Muscle of back (tissue), 13 donors: ENCODE measurements around the gene KRTAP10-5. TPM values are rescaled to one million over a fixed set of nuclear protein-coding genes. Genes with fewer than 3 reads are reported as not detected.
"Not testable (repeated sequence)": the region's sequence is repeated elsewhere in the genome, so short reads cannot be mapped to it uniquely, and the experiment has no call there.

Source experiments
- DNase-seq, 3 donors: peaks; one replicate each; pipeline versions ENCODE4 v3.0.0 to v3.0.0-alpha.2; 2013
- long read RNA-seq, 9 donors: transcript quantifications; one replicate each; lab custom pipeline, GENCODE V29; 2026
- polyA plus RNA-seq, 10 donors: library from polyadenylated mRNA; unstranded; fragments of 120-200 nt; gene quantifications; one replicate each; pipeline ENCODE4 v1.2.1, GENCODE V29; 2013; ENCODE audit not compliant: insufficient read length in 10 of 10

Gene KRTAP10-5, protein sequence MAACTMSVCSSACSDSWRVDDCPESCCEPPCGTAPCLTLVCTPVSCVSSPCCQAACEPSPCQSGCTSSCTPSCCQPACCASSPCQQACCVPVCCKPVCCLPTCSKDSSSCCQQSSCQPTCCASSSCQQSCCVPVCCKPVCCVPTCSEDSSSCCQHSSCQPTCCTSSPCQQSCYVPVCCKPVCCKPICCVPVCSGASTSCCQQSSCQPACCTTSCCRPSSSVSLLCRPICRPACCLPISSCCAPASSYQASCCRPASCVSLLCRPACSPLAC
- polyA plus RNA-seq: not detected
- long read RNA-seq, donor 1: 0 reads
- long read RNA-seq, donor 2: 0 reads
- long read RNA-seq, donor 3: 0 reads
- long read RNA-seq, donor 4: 0 reads
- long read RNA-seq, donor 5: 0 reads
- long read RNA-seq, donor 6: 0 reads
- long read RNA-seq, donor 7: 0 reads
- long read RNA-seq, donor 8: 0 reads
- long read RNA-seq, donor 9: 0 reads

DNA sequence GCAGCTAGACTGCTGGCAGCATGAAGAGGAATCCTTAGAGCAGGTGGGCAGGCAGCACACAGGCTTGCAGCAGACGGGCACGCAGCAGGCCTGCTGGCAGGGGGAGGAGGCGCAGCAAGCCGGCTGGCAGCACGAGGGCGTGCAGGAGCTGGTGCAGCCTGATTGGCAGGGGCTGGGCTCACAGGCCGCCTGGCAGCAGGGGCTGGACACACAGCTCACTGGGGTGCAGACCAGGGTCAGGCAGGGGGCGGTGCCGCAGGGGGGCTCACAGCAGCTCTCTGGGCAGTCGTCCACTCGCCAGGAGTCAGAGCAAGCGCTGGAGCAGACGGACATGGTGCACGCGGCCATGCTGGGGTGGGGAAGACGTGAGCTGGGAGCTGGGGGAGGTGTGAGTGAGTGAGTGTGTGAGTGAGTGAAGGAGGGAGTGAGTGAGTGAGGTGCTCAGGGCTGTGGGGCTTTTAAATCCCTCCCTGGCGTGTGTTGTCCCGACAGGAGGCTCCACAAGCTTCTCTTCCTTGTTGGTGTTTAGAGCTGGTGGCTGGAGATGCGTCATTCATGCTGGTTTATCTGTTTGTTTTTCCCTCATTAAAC, at the start of gene KRTAP10-5:
Gene KRTAP10-5 (minus strand): TSS at position 374 of the 591 bp plus-strand sequence. CDS start 26 bp downstream, at position 348.
- DNase-seq: not testable (repeated sequence)

DNA sequence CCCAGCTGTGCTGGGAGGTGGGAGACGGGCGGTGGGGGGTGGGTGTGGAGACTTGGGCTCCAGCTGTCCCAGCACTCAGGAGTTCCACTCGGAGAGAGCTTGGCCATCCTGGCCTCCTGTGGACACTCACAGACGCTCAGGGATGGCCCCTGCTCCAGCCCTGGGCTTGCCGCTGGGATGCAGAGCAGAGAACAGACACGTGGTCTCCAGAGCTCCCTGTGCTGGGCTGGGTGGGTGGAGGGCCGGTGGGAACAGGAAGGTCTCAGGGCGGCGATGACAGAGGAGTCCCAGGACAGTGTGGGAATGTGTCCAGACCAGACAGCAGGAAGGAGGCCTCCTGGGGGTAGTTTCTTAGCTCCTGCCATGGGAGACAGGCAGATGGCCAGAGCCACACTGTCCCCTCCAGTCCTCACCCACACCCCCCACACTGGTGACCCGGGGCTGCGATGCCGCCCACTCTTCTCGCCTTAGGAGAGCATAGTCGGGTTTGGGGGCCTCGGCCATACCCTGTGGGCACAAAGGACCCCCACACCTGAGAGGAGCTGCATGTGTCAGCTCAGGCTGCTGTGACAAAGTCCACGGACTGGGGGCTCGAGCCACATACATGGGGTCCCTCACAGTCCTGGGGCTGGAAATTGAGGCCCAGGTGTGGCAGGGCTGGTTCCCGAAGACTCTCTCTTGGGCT, 48.4 kb upstream of the KRTAP10-5 start:
- DNase-seq: no peak

DNA sequence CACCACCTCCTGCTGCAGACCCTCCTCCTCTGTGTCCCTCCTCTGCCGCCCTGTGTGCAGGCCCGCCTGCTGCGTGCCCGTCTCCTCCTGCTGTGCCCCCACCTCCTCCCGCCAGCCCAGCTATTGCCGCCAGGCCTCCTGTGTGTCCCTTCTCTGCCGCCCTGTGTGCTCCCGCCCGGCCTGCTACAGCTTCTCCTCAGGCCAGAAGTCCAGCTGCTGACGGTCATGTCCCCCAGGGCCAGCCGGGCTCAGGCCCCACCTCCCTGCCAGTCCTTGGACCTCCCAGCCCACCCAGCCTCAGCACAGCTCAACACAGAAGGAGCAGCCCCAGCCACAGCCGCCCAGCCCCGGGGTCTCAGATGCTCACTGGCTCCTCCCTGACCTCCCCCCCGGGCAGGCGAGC, 47.4 kb upstream of the KRTAP10-5 start:
- not testable (repeated sequence) for DNase-seq

DNA sequence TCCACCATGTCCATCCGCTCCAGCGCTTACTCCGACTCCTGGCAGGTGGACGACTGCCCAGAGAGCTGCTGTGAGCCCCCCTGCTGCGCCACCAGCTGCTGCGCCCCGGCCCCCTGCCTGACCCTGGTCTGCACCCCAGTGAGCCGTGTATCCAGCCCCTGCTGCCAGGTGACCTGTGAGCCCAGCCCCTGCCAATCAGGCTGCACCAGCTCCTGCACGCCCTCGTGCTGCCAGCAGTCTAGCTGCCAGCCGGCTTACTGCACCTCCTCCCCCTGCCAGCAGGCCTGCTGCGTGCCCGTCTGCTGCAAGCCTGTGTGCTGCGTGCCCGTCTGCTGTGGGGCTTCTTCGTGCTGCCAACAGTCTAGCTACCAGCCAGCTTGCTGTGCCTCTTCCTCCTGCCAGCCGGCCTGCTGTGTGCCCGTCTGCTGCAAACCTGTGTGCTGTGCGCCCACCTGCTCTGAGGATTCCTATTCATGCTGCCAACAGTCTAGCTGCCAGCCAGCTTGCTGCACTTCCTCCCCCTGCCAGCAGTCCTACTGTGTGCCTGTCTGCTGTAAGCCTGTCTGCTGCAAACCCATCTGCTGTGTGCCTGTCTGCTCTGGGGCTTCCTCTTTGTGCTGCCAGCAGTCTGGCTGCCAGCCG, 46.9 kb upstream of the KRTAP10-5 start:
- DNase-seq: not testable (repeated sequence)

DNA sequence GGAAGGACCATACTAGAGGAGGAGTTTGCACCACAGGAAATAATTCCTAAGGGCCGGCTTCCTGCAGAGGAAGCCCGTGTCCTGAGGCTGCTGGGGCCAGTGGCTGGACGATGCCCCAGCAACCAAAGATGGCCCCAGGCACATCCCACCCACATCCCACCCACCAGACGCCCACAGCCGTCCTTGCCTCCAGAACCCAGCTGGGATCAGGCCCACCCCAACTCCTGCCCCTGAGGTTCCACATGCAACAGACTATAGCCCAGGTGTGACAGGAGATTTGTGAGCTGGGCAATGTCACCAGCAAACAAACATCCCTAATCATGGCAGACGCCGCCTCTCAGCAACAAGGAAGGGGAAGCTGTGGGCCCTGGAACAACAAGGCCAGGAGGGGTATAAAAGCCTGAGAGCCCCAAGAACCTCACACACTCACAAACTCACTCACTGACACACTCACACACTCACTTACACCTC, 46.3 kb upstream of the KRTAP10-5 start, which contains the start of gene KRTAP10-9:
Gene KRTAP10-9 (plus strand): TSS at position 421 of the 471 bp plus-strand sequence. CDS start 79 bp downstream, outside the sequence.
- no peak for DNase-seq

DNA sequence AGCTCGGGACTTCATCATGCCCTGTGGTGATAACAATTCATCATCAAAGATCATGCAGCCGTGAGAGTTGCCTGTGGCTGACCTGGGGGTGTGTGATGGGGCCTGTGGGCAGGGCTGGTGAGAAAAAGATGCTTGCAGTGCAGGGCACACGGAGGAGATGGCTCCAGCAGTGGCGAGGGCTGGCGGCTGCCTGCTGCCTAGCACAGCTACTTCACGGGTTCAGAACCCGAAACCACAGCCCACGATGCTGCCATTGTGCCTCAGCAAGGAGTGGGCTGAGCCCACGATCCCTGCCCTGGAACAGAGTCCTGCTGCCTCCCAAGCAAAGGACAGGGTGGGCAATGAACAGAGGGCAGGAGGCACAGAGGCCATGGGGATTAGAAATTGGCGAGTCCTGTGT, 45.9 kb upstream of the KRTAP10-5 start:
- no peak for DNase-seq

DNA sequence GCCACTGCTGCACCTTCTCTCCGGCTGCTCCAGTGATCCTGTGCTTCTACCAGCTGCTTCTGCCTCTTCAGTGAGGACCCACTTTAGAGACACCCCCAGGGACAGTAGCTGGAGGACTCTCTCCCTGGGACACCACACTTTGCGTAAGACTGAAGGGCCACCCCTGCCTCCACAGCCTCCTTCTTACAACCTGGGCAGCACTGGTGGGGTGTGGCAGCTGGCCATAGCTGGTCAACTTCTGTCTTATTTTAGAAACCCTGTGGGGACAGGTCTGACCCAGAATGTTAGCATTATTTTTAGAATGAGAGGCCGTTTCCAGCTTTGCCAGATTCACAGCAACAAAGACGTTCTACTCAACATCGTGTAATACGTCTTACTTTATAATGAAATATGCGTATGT, 45.4 kb upstream of the KRTAP10-5 start:
- no peak for DNase-seq

DNA sequence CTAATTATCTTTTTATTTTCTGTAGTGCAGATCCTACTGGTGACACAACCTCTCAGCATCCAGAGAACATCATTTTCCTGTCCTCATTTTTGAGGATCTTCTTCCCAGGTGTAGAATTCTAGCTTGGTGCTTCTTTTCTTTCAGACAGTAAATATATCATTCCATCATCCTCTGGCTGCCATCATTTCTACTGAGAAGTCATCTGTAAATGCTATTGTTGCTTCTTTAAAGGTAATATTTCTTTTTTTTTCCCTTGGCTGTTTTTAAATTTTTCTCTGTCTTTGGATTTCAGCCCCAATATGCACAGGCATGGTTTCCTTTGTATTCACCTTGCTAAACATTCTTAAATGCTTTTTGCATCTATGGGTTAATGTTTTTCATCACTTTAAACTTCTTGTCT, 43.2 kb upstream of the KRTAP10-5 start:
- DNase-seq: no peak

DNA sequence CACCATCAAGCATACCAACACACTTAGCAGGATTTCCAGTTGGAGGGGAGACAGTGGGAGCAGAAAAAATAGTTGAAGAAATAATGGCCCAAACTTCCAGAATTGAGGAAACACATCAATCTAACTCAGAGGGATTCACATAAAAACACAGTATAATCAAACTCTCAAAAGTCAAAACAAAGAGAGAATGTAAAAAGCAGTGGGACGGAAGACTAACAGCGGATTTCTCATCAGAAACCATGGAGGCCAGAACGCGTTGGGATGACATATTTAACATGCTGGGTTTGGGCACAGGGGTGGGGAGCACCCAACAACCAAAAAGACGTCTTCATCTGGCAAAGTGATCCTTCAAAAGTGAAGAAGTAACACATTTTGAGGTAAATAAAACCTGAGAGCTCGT, 39.5 kb upstream of the KRTAP10-5 start:
- DNase-seq: no peak

DNA sequence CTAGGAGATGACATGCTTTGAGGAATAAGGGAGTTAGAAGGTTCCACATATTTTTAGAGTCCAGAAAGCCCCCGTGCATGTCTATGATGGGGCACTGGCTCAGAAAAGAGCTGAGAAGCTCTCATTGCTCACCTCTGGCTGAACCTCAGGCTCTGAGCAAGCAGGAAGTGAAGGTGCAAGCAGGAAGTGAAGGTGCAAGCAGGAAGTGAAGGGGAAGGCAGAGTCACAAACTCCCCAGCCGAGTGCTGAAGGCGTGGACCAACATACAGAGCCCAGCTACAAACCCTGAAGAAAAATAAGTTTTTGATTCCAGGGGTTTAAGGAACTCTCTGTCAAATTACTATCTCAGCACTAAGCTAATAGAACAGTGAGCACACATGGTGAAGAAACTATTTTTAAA, 38.5 kb upstream of the KRTAP10-5 start:
- no peak for DNase-seq

DNA sequence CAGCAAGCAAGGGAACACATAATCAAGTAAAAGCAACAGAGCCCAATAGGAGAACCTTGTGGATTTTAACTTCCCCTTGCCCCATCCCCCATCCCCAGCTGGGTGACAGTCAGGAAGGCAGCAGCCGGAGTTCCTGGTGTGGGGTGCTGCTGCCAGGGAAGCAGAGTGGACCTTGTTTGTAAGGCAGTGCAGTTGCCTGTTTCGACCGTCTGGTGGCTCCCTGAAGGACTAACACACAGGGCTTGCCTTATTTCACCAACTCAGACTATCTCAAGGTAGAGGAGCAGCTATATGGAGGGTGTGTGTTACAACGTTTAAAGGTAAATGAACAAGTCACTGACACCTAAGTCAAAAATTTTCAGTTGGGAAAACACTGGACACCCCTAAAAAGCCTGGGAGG, 38.1 kb upstream of the KRTAP10-5 start:
- DNase-seq: no peak

DNA sequence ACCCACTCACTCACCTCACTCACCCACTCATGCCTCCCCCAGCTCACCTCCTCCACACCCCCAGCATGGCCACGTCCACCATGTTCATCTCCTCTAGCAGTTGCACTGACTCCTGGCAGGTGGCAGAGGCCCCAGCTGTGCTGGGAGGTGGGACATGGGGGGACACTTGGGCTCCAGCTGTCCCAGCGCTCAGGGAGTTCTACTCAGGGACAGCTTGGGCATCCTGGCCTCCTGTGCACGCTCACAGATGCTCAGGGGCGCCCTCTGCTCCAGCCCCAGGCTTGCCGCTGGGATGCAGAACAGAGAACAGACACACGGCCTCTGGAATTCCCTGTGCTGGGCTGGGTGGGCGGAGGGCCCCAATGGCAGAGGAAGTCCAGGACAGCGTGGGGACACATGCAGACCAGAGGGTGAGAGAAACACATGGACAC, 36.7 kb upstream of the KRTAP10-5 start:
- no peak for DNase-seq

DNA sequence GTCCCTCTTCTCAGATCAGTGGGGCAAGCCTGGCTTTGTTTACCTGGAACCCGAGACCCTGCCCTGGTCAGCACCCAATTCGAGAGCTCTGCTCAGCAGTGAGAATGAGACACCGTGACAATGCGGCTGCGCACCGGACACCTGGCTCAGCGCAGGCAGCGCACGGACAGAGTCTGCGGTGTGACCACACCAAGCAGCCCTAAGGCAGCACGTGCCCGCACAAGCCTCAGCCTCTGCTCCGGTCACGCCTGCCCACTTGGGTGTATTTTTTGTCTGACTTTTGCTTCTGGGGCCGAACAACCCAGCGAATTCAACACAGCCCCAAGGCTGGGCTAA, 36.2 kb upstream of the KRTAP10-5 start:
- no peak for DNase-seq

DNA sequence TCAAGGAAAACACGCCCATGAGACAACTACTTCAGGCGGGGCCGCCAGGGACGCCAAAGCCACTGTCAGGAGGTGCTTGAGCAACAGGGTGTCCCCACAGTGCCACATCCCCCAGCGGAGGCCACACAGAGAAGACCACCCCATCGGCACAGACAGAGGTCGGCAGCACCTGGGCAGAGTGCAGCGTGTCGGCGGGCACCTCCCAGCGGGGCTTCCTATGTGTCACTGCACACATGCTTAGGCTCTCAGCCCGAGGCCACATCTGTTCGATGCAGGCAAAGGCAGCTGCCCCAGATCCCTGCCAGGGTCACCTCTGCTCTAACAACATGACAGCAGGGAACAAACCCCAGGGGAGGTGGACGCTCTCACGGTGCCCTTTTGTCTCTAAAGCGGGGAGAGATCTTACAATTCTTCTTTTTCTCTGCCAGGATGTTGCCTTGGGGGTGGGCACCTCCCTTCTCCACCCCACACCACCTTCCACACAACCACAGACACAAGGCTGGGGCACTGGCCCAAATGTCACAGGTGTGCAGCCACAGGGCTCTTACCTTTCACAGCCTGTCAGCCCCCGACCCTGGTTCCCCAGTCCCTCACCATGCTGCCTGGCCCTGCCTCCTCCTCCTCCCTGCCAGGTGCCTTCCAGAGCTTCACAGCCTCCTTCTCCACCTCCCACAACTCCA, 35.6 kb upstream of the KRTAP10-5 start:
- DNase-seq: no peak

DNA sequence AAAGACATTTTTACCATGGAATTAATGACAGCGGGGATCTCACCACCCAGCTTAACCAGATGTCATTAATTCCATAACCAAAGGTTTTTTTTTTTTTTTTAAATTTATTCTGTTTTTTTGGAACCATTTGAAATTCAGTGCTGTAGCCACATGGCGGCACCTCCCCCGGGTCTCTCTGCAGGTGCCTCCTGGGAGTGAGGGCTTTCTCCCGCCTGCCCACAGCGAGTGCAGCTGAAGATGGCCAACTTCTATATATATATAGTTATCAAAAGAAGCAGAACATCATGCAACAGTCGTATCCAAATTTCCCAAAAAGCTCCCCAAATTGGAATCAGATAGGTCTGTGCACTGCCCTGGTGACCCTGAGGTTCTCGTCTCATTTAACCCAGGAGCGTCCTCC, 35.1 kb upstream of the KRTAP10-5 start:
- DNase-seq: no peak

DNA sequence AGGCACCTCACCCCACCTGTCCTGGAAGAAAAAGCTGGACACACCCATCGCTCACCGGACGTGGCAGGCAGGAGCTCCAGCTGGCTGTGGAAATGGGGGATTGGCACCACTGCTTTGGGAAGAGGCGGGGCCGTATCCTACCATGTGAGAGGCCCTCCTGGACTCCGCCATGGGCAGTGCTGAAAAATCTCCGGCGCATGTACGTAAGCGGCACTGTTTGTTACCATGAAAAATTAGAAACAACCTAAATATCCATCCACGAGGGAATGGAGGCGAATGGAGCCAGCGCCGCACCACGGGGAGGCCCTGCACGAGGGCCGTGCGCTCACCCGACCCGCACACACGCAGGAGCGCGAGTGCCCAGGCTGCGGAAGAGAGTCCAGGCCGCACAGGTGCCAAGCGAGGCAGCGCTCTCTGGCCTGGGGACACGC, 34.6 kb upstream of the KRTAP10-5 start:
- DNase-seq: no peak

DNA sequence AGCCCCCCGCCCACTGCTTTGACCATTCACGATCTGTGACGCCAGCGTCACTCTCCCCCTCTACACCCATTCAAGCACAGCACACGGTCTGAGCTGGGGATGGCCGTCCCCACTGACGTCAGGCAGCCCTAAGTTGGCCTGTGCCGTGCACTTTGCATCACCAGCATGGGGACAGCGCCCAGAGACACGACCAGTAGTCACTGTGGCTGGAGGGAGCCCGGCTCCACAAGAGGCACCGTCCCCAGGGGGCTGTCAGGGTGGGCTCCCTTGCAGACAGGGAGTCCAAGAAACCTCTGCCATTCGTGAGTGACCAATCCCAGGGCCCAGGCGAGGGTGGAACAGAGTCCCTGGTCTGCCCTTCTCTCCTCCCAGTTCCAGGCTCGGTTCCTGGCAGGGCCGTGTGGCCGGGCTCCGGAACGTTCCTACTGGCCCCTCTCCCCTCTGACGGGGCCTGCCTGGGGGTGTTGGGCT, 33.8 kb upstream of the KRTAP10-5 start:
- no peak for DNase-seq

DNA sequence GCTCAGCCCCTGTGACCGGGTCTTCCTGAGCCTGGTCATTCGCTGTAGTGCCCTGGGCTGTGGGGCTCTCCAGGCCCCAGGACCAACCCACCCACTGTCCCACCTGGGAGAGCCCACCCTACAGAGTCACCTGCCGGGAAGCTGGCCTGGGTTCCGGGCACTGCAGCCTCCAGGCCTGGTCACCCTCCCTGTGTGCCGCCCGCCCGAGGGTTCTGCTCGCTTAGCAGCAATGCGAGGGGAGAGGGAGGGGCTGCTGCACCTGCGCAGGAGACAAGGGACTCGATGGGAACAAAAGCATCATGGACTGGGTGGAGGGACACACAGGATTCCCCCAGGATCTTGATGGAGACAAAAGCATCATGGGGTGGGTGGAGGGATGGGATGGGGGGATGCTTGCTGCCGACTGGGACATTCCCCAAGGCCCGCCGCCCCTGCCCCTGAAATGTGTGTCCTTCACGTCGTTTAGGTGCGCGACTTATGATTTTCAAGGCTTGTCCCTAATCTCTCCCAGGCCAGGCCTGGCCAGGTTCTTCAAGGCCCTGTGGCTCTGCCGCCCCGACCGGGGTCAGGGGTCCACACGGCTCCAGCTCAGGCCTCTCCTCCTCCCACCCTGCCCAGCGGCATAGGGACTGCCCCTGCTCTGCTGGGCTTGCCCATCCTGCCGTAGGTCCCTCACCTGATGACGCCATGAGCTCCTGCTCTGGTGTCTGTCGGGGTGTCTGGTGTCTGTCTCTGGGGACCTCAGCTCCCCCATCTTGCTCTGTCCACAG, 33.2 kb upstream of the KRTAP10-5 start:
- no peak for DNase-seq

DNA sequence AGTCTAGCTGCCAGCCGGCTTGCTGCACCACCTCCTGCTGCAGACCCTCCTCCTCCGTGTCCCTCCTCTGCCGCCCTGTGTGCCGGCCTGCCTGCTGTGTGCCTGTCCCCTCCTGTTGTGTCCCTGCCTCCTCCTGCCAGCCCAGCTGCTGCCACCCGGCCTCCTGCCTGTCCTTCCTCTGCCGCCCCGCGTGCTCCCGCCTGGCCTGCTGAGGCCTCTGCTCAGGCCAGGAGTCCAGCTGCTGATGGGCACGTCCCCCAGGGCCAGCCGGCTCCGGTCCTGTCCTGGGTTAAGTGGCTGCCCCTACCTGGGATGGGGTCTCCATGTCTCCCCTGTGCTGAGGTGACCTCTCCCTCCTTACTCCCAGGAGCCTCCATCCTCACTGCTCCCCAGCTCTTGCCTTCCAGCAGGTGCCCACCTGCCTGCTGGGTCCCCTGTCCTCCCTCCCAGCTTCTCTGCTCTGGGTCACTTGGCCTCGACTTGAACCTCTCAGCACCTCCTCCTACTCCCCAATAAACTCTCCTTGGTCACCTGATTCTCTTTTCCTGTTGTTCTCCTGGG, 32.3 kb upstream of the KRTAP10-5 start:
- no peak for DNase-seq

DNA sequence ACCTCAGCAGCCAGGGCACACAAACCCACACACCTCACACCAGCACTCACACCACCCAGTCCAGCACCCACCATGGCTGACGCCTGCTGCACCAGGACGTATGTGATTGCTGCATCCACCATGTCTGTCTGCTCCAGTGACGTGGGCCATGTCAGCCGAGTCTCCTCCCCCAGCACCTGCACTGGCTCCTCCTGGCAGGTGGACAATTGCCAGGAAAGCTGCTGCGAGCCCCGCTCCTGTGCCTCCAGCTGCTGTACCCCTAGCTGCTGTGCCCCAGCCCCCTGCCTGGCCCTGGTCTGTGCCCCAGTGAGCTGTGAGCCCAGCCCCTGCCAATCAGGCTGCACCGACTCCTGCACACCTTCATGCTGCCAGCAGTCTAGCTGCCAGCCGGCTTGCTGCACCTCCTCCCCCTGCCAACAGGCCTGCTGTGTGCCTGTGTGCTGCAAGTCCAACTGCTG, 31.7 kb upstream of the KRTAP10-5 start, which contains the start of gene KRTAP10-8:
Gene KRTAP10-8 (plus strand): TSS at position 51 of the 458 bp plus-strand sequence. CDS start 22 bp downstream, at position 73.
- DNase-seq: no peak
